OCI-LY7 (cell line): ENCODE results near the gene FRMD5. TPM values are rescaled to one million over a fixed set of nuclear protein-coding genes. Genes with fewer than 3 reads are reported as not detected.

ENCODE experiments used
- BruUV-seq: library from RNA; stranded (reverse); fragments of 400-500 nt; replicated peaks from 2 replicates; lab custom pipeline; 2021; lab: Mats Ljungman, UMichigan
- CTCF ChIA-PET: fragments of 300-600 bp; sonication (Branson Sonifier 250); formaldehyde crosslinking; loops from one replicate; lab custom pipeline; 2022; ENCODE audit warnings: antibody characterized with exemption; ENCODE audit not compliant: unreplicated experiment; lab: Charles Lee
- POLR2A ChIA-PET: fragments of 300-600 bp; sonication (Branson Sonifier 250); formaldehyde crosslinking; loops from one replicate; lab custom pipeline; 2022; ENCODE audit warnings: antibody characterized with exemption; lab: Charles Lee
- DNase-seq: peaks from one replicate; pipeline ENCODE4 v3.0.0-alpha.2; 2015; ENCODE audit warnings: low spot score
- H2AFZ ChIP-seq: fragments of 200-600 bp; sonication (generic), shearing (Covaris generic); 2 replicates; pipeline ENCODE4 v1.6.1; 2014; ENCODE audit warnings: mild to moderate bottlenecking, antibody characterized with exemption, low read length, moderate library complexity
- H3K27ac ChIP-seq: fragments of 200-600 bp; sonication (generic); 2 replicates; pipeline ENCODE4 v1.5.1; 2014; ENCODE audit warnings: mixed run types, low read depth, mild to moderate bottlenecking, moderate library complexity, low read length, inconsistent platforms; ENCODE audit not compliant: poor library complexity, severe bottlenecking
- H3K36me3 ChIP-seq: fragments of 200-600 bp; sonication (generic); 2 replicates; pipeline ENCODE4 v1.6.1; 2014; ENCODE audit warnings: mild to moderate bottlenecking, antibody characterized with exemption, low read length, moderate library complexity, mixed read lengths; ENCODE audit not compliant: insufficient read depth
- H3K4me1 ChIP-seq: fragments of 200-600 bp; sonication (generic); 2 replicates; pipeline ENCODE4 v1.5.1; 2014; ENCODE audit warnings: mild to moderate bottlenecking, low read length; ENCODE audit not compliant: insufficient read depth, poor library complexity, severe bottlenecking
- H3K4me2 ChIP-seq: fragments of 200-600 bp; sonication (generic); 2 replicates; pipeline ENCODE4 v1.6.1; 2014; ENCODE audit warnings: mild to moderate bottlenecking, low read length
- H3K4me3 ChIP-seq: fragments of 200-600 bp; sonication (generic); 2 replicates; pipeline ENCODE4 v1.5.1; 2014; ENCODE audit warnings: mild to moderate bottlenecking, low read depth, low read length; ENCODE audit not compliant: poor library complexity, severe bottlenecking
- H3K79me2 ChIP-seq: fragments of 200-600 bp; sonication (generic); 2 replicates; pipeline ENCODE4 v1.6.1; 2016; ENCODE audit warnings: low read depth, mild to moderate bottlenecking, low read length, moderate library complexity, mixed read lengths; ENCODE audit not compliant: insufficient read depth
- H3K9me2 ChIP-seq: fragments of 200-600 bp; sonication (generic); 2 replicates; pipeline ENCODE4 v1.6.1; 2016; ENCODE audit warnings: mild to moderate bottlenecking, low read length, mixed read lengths; ENCODE audit not compliant: insufficient read depth
- H3K9me3 ChIP-seq: fragments of 200-600 bp; sonication (generic); 2 replicates; pipeline ENCODE4 v1.6.1; 2014; ENCODE audit warnings: mild to moderate bottlenecking, mixed run types, low read length, mixed read lengths
- H4K20me1 ChIP-seq: fragments of 200-600 bp; sonication (generic); 2 replicates; pipeline ENCODE4 v1.6.1; 2014; ENCODE audit warnings: mild to moderate bottlenecking, antibody characterized with exemption, low read length, moderate library complexity, mixed read lengths; ENCODE audit not compliant: insufficient read depth
- CTCF ChIP-seq: fragments of 200-600 bp; sonication (generic); conservative IDR thresholded peaks from 2 replicates; pipeline ENCODE4 v1.5.1; 2014; ENCODE audit warnings: mild to moderate bottlenecking, antibody characterized with exemption, low read length, moderate library complexity, mixed read lengths
- EZH2phosphoT487 ChIP-seq: fragments of 200-600 bp; sonication (generic); IDR thresholded peaks from 2 replicates; pipeline ENCODE4 v1.6.1; 2018; ENCODE audit warnings: low read depth, borderline replicate concordance, mild to moderate bottlenecking, mixed run types, antibody characterized with exemption, low read length, moderate library complexity, mixed read lengths
- intact Hi-C: fragments of 100-400 bp; cut with micrococcal nuclease; formaldehyde crosslinking; loops from one replicate; pipeline ENCODE4 v1.10.0; 2022; ENCODE audit not compliant: unreplicated experiment
- total RNA-seq, 2 experiments: library from RNA; depleted of rRNA in 1 of 2; stranded (reverse); fragments of >200 nt in 1 of 2; shearing (Covaris generic) in 1 of 2; gene quantifications; 2 replicates each; pipeline ENCODE4 v1.2.3, GENCODE V29; 2014 to 2022

FRMD5 gene
- total RNA-seq, 2 experiments from 2014 or later: not detected

GRCh38 chr15:43987924-43988323 lies 207.1 kb downstream of the FRMD5 start:
- Histone ChIP-seq H4K20me1 (no peaks in the 10 kb centered on the region), H3K36me3 (no peaks in the 10 kb centered on the region), H3K4me1 (no peaks in the 10 kb centered on the region), H3K4me3 (no peak overlapping the region), H3K4me2 (no peak overlapping the region), H3K9me2 (no peaks in the 10 kb centered on the region), H3K27ac (no peak overlapping the region), H3K9me3 (no peaks in the 10 kb centered on the region), H3K79me2 (no peaks in the 10 kb centered on the region), H2AFZ (no peak overlapping the region)
- DNase-seq: no peak
- BruUV-seq: no TSS peak
- intact Hi-C loops: no loop called here
- TF ChIP-seq EZH2phosphoT487 (no peak), CTCF (no peak)
- ChIA-PET POLR2A (interaction anchor here (0.5 kb wide), 1 partner anchor 242 kb away, joined by 3 read pairs; no protein-coding TSS in a partner anchor), CTCF (no interaction called here)

DNA sequence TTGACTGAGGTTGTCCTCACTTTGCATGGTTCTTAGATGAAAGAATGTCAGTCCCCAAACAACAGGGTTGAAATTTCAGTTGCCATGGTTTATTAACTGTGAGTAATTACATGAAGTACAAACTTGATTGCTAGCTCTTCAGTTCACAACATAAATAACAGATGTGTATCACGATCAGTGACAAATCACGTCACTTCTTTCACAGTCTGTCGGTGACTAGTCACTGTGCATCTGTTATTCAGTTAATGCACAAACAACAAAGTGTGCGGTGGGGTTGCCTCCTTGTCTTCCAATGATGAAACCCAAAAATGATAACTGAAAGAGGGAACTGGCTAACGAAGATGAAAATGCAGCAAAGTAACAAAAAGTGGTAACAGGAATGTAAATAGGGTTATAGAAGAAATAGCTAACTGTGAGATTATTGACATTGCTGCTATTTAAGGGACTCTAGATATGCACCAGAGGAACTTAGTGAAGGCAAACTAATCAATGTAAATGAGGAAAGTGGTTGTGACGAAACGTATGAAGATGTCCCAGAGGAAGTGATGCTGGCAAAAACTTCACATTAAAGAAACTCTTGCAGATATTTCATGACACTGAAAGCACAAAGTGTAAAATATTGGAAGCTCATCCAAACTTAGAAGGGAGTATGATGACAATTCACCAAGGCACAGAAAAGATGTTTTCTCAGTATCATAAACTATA lies 208.9 kb downstream of the FRMD5 start:
- intact Hi-C loops: no loop called here
- no peaks in the 10 kb centered on the region for H3K79me2 ChIP-seq
- CTCF ChIA-PET: no interaction called here
- TF ChIP-seq CTCF (no peak), EZH2phosphoT487 (no peak)
- no peak overlapping the region for H3K27ac ChIP-seq
- no peak for DNase-seq
- no TSS peak for BruUV-seq
- H3K9me3 ChIP-seq: no peaks in the 10 kb centered on the region
- H2AFZ ChIP-seq: no peak overlapping the region
- no peaks in the 10 kb centered on the region for H3K36me3 ChIP-seq
- H3K4me2 ChIP-seq: no peak overlapping the region
- H3K4me1 ChIP-seq: no peaks in the 10 kb centered on the region
- POLR2A ChIA-PET: interaction anchor here (0.7 kb wide), 2 partner anchors 80 to 110 kb away, joined by 3 read pairs; no protein-coding TSS in a partner anchor
- no peak overlapping the region for H3K4me3 ChIP-seq
- no peaks in the 10 kb centered on the region for H3K9me2 ChIP-seq
- H4K20me1 ChIP-seq: no peaks in the 10 kb centered on the region

DNA sequence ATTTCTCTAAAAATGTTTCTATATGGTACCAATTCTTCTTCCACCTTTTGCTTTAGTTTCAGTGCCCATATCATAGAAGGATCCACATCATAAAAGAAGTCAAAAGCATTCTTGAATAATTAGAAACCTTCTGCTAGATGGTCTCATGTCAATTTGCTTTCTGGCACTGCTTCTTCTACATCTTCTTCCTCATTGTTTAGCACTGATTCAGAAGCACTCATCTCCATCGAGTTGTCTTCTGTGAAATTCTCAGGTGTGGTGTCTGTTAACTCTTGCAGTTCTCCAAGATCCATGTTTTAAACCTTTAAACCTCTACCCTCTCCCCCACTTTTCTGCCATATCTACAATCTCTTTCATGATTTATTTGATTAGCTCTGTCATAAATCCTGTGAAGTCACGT lies 213.5 kb downstream of the FRMD5 start:
- Histone ChIP-seq H3K4me2 (no peak overlapping the region), H3K79me2 (no peaks in the 10 kb centered on the region), H3K9me2 (no peaks in the 10 kb centered on the region), H3K4me3 (no peak overlapping the region), H4K20me1 (no peaks in the 10 kb centered on the region), H3K27ac (no peak overlapping the region), H3K36me3 (no peaks in the 10 kb centered on the region), H3K4me1 (peaks cover 11% of the 10 kb centered on the region), H2AFZ (no peak overlapping the region), H3K9me3 (no peaks in the 10 kb centered on the region)
- BruUV-seq: no TSS peak
- TF ChIP-seq EZH2phosphoT487 (no peak), CTCF (no peak)
- CTCF ChIA-PET: no interaction called here
- DNase-seq: no peak
- POLR2A ChIA-PET: interaction anchor here (0.5 kb wide), 1 partner anchor 46 kb away, joined by 3 read pairs; no protein-coding TSS in a partner anchor
- intact Hi-C loops: no loop called here
